Activated CD8-positive, alpha-beta memory T cell treated with anti-CD3 and anti-CD28 coated beads for 4 hours (primary cell): Measurements from ENCODE around the gene TRUB1.
"Not testable (repeated sequence)": the region's sequence is repeated elsewhere in the genome, so short reads cannot be mapped to it uniquely, and the experiment has no call there.

ENCODE experiments used
- DNase-seq, 2 donors: peaks; one replicate each; pipeline ENCODE4 v3.0.0-alpha.2; 2020; ENCODE audit warnings: low read depth in 2 of 2

The TRUB1 gene

DNA sequence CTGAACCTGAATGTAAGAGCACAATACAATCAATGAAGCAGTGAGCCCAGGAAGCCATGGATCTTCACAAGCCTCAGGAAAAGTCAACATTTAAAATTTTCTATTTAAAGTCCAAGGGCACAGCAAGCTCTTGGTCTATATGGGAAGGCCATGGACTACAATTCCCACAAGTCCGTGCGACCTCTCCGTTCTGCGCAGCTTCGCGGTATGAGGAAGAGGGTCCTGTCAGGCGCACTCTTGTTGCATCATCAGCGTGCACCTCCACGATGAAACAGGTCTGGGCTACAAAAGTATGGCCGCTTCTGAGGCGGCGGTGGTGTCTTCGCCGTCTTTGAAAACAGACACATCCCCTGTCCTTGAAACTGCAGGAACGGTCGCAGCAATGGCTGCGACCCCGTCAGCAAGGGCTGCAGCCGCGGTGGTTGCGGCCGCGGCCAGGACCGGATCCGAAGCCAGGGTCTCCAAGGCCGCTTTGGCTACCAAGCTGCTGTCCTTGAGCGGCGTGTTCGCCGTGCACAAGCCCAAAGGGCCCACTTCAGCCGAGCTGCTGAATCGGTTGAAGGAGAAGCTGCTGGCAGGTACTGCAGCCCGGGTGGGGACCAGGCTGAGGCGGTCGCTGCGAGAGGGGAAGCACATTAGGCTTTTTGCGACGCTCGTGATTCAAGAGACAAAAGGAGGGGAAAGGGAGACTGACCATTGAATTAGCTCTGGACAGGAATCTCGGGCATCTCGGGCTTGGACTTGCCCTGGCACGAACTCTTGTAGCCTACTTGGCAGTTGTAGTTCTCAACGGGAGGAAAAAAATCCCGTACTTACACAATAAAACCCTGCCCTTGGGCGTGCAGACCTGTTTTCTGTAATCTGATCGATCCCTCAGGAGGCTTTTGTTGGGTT lies at the start of gene TRUB1:
Gene TRUB1 (plus strand): TSS at position 234 of the 894 bp plus-strand sequence. CDS start 59 bp downstream, at position 293.
- peak; percentile 76 to 85 for DNase-seq

DNA sequence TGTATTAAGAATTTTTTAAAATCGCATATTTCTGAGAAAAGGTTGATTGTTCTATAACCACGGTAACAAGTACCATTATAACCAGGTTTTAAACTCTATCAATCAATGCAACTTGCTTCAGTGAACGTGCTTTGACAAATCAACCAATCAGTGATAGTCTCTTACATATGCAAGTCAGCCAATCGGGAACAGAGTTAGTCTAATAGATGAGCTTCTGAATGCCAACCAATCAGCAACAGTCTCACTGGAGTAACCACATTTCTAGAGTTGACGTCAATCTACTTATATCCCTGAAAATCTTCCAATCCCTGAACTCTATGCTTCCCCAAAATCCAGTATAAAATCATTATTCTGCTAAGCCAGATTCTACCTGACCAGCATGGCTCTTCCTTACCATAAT lies 44.7 kb upstream of the TRUB1 start:
- no peak for DNase-seq

DNA sequence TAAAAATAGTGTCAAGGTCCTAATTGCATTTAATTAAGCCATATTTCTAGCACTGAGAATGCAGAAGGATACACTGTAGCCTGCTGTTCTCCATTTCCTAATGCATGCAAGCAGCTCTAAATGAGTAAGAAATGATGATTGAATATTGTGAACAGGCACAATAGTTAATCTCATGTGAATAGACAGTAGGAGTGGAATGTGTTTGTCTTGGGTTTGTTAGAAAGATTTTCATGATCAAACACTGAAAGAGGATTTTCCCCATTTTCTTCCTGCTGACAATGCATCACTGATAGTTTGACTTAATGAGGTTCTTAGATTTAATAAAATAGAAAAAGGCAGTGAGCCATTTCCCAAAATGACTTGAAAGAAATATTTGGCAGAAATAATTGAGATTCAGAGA lies 43.1 kb upstream of the TRUB1 start:
- no peak for DNase-seq

DNA sequence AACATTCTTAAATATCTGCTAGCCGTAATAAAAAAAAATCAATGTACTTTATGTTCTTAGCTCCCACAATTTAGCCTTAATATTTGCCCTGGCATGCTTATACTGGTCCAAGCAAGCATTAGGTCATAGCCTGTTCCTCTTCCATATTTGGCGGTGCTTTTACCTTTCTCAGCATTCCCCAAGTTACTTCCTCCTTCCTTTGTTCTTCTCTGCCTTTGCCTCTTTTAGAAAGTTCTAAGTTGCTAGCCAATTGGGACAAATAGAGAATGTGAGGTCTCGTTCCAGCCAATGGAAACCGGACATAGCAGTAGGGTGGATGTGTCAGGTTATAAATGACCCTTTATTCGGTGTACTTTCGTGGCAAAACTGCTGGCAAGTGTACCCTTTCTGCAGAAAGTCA lies 41.0 kb upstream of the TRUB1 start:
- not testable (repeated sequence) for DNase-seq

GRCh38 chr10:114897593-114897992 lies 40.4 kb upstream of the TRUB1 start:
- DNase-seq: no peak

DNA sequence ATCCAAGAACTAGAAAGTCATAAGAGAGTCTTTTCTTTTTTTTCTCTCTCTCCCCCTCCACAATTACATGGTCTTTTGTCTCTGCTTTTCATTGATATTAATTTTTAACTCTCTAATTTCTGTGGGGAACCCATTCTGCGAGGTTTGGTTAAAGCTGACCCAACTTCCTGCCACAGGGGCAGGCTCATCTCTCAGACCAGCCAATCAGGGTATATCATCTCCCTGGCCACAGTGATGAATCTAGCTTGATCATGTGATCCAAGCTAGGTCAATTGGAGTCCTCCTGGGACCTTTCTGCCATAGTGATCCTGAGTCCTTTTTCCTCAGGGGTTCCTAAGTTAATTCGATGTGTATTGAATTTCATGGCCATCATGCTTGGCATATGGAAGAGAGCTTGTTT lies 38.0 kb upstream of the TRUB1 start:
- no peak for DNase-seq

GRCh38 chr10:114900658-114901057 lies 37.3 kb upstream of the TRUB1 start:
- DNase-seq: no peak

GRCh38 chr10:114902151-114902550 lies 35.8 kb upstream of the TRUB1 start:
- no peak for DNase-seq

DNA sequence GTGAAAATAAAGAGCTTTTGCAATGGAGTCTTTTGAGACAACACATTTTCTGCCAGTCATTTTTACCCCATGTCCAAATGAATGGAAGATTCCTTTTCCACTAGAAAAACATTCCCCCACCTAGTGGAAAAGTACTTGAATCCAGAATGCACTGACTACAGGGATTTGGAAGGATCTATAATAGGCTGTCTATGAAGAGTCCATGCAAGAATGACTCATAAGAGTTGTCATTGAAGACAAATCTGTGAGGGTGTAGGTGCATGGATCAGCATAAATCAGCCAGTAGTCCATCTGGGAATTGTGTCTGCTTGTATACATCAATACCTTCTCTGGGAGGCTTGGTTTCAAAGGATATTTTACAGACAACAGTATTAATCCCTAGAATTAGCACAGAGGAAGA lies 32.5 kb upstream of the TRUB1 start:
- no peak for DNase-seq

DNA sequence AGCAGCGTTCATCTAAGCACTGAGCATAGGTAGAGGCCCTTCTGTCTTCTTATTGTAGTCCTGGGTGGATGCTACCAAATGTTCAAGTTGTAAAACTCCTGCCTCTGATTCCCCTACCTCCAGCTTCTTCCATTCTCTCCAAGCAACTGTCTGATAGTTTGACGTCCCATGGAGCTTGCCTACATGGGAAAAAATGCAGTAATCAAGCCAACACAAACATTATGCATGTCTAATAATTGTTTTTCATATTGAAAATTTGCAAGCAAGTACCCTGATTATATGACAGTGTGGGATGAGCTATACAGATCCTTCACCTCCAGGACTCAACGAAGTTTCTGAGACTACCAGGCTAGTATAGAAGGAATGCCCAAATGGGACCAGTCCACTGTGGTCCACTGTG lies 31.0 kb upstream of the TRUB1 start:
- no peak for DNase-seq

DNA sequence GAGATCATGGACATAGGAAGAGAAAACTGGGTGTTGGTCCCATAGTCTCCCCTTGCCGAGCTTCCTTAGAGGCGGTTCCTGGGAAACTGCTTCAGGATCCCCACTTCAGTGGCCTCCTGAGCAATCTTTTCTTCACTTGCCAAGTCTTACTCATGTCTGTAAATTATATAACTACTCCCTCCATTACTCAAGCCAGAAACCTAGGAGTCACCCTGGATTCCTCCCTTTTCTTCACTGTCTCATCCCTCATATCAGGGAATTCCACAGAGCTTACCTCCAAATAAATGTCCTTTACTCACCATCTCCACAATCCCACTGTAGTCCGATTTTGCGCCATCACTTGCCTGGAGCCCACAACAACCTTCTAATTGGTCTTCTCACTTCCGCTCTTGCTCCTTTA lies 29.1 kb upstream of the TRUB1 start:
- no peak for DNase-seq

DNA sequence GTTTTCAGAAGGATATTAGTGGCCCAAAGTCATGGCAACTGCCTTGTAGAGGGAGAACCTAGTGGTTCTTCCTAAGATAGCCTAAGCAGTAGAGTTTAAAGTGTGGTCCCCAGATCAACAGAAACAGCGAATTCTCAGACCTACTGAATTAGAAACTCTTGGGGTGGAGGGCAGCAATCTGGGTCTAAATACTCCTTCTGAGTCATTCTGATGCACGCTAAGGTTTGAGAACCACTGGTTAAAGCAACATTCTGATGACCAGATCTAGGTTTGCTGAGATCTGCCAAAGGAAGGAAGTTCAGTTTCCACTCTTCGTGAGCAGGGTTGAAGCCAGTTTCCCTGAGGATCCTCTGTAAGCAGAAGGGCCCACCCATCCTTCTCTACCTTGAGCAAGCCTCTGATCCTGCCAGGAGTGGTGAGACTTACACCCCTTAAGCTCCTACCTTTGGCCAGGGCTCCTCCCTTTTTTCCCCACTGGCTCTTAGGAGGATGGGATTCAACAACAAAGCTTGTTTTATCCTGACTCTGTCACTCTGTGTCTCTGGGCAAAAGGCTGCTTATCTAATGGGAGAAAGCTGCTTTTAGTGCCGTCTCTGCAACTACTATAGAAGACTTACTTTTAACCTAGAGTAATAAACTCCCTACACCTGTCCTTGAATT lies 26.8 kb upstream of the TRUB1 start:
- no peak for DNase-seq

GRCh38 chr10:114911801-114912469 lies 26.1 kb upstream of the TRUB1 start:
- no peak for DNase-seq

- no peak for DNase-seq
Observed at GRCh38 chr10:114912470-114912859, 25.5 kb upstream of the TRUB1 start.

DNA sequence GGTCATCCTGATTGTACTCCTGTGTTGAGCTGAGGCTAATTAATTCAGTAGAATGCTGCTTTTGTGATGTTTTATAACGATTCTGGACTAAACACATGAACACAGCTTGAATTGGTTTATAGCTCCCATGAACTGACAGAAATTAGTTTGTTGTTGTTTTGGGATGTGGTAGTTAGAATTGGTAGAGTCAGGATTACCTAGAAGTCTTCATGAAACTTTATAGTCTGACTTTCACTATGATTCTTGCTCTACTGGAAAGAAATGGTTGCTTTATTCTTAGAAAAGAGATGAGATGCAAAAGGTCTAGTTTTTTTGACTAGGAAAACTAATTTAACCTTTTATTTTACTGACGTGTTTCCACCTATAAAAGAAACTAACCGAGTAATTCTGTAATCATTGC lies 23.4 kb upstream of the TRUB1 start:
- DNase-seq: no peak

DNA sequence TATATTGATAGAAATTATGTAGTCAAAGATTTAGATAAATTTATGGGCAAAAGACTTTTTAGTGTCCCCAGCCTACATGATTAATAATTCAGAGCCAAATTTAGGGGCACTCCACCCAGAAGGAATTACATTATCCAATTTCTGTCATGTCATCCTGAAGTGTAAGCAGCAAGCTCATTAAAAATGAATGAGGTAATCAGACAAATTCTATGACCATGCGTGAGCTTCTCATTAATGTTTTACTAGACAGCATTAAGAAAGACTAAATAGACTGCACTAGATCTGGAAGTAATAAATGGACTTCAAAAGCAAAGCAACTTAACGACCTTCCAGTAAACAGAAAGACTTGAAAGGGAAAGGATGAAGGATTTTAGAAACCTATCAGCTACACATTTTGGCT lies 22.7 kb upstream of the TRUB1 start:
- no peak for DNase-seq

GRCh38 chr10:114916653-114917052 lies 21.3 kb upstream of the TRUB1 start:
- DNase-seq: no peak

DNA sequence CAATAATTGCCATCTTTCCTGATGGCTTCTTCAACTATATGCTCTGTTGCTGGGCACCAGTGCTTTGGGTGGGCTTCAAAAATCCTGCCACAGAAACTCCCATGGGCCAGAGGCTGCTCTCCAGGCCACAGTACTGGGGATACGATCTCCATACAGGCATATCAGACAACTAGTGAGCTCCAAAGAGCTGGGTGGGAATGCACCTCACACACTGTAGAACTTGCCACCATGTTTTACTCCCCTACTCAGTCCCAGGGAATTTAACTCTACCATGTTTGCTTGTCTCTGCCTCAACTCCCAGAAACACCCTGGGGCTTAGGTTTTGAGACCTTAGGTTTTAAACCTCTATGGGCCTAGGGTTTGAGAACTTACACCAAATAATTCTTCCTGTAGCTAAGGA lies 20.5 kb upstream of the TRUB1 start:
- DNase-seq: no peak

DNA sequence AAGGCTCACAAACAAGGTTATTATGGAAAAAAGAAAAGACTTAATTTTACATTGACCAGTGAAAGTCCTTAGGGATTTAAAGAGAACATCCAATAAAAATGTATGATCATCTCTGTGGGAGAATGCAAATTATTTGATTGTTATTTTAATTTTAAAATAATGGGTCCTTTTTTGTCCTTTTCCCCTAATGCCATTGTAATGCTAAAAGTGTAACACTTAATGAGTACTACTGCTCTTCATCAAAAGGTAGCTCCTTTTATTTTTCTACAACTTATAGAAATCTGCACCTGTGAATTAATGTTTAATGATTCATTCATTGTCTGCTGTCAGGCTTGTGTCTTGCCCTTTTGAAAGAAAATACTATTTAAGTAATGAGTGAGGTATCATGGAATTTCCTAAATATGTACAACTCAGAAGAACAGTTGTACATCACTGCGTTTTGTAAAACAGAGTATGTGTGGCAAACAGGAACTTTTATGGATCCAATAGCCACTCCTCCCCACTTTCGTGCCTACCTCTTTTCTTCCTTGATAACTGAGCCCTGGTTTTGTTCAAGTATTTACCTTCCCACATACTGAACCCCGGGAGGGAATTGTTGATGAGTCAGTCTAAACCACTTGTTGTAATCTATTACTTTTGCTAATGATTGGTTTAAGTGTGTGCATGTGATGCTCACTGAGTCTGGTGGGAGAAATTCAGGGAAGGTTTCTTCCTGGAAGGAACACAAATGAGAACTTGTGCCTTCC lies 19.9 kb upstream of the TRUB1 start:
- no peak for DNase-seq

GRCh38 chr10:114920459-114920858 lies 17.5 kb upstream of the TRUB1 start:
- DNase-seq: no peak

DNA sequence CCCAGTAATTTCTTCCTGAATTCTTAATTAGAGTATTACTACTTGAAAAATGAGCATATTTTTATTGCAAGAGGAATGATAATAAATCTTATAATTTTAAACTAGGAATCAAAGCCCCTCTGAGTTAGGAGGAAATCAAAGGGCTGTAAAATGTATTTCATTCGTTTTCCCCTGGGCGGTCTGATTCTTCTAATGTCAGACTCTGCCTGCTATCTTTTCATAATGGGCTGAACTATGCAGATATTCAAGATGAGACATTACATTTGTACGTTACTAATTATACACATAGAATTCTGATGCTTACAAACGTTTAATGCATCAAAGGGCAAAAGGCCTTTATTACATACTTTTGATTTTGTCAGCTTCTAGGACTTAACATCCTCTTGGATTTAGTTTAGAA lies 16.0 kb upstream of the TRUB1 start:
- no peak for DNase-seq

DNA sequence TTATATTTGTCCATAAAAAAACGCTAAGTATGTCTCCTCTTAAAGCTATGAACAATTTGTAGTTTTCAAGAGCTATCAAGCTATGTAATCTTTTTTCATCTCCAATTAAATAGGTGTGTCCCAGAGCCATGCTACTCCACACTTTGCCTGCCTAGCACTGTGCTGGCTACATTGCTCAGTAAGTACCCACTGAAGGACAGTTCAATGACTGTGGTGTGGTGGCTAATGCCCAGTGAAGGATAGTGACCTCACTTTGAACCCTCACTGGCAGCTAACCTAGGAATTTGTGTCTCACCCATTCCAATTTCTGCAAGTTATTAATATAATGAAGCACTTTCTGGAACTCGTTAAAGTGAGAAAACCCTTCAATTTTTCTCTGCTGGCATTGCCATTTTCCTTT lies 14.4 kb upstream of the TRUB1 start:
- DNase-seq: no peak
